ENCODE data around the gene KRT80. TPM values are rescaled to one million over a fixed set of nuclear protein-coding genes. Genes with fewer than 3 reads are reported as not detected.

KRT80 gene
- total RNA-seq, 1 donor from 2014 or later = 2.7 TPM

GRCh38 chr12:52123487-52124186, 68.2 kb downstream of the KRT80 start:
- H3K27me3 Mint-ChIP-seq (ENCODE audit: low read depth) = peaks cover 17% of the 10 kb centered on the region
- peaks cover 7% of the 10 kb centered on the region for H3K4me1 Mint-ChIP-seq
- no peak for DNase-seq (ENCODE audit: low spot score in 2 of 2, unreplicated experiment in 2 of 2)
- H3K4me3 Mint-ChIP-seq = no peak overlapping the region
- H3K9me3 Mint-ChIP-seq = no peaks in the 10 kb centered on the region
- H3K36me3 Mint-ChIP-seq = no peaks in the 10 kb centered on the region
- TF ChIP-seq CTCF (IDR thresholded peaks at IDR 0.05; ENCODE audit: unreplicated experiment) = no peak
- H3K27ac Mint-ChIP-seq = no peak overlapping the region

GRCh38 chr12:52122904-52123303, 68.9 kb downstream of the KRT80 start:
- Mint-ChIP-seq H3K9me3 (no peaks in the 10 kb centered on the region), H3K36me3 (no peaks in the 10 kb centered on the region), H3K4me1 (peaks cover 7% of the 10 kb centered on the region), H3K27ac (no peak overlapping the region), H3K27me3 (ENCODE audit: low read depth) (peaks cover 17% of the 10 kb centered on the region), H3K4me3 (no peak overlapping the region)
- TF ChIP-seq CTCF (IDR thresholded peaks at IDR 0.05; ENCODE audit: unreplicated experiment) = no peak
- no peak for DNase-seq (ENCODE audit: low spot score in 2 of 2, unreplicated experiment in 2 of 2)

GRCh38 chr12:52122540-52122871, 69.3 kb downstream of the KRT80 start:
- H3K4me3 Mint-ChIP-seq = no peak overlapping the region
- no peak for TF ChIP-seq CTCF (IDR thresholded peaks at IDR 0.05; ENCODE audit: unreplicated experiment)
- DNase-seq (ENCODE audit: low spot score in 2 of 2, unreplicated experiment in 2 of 2) = no peak
- peaks cover 7% of the 10 kb centered on the region for H3K4me1 Mint-ChIP-seq
- H3K27me3 Mint-ChIP-seq (ENCODE audit: low read depth) = peaks cover 17% of the 10 kb centered on the region
- H3K36me3 Mint-ChIP-seq = no peaks in the 10 kb centered on the region
- no peaks in the 10 kb centered on the region for H3K9me3 Mint-ChIP-seq
- H3K27ac Mint-ChIP-seq = no peak overlapping the region

GRCh38 chr12:52121824-52122539, 69.8 kb downstream of the KRT80 start:
- DNase-seq (ENCODE audit: low spot score in 2 of 2, unreplicated experiment in 2 of 2) = peak; percentile 55 to 83
- peaks cover 20% of the 10 kb centered on the region for H3K27me3 Mint-ChIP-seq (ENCODE audit: low read depth)
- peak; percentile 85 for TF ChIP-seq CTCF (IDR thresholded peaks at IDR 0.05; ENCODE audit: unreplicated experiment)
- peaks cover 7% of the 10 kb centered on the region for H3K4me1 Mint-ChIP-seq
- H3K36me3 Mint-ChIP-seq = no peaks in the 10 kb centered on the region
- no peak overlapping the region for H3K27ac Mint-ChIP-seq
- no peaks in the 10 kb centered on the region for H3K9me3 Mint-ChIP-seq
- no peak overlapping the region for H3K4me3 Mint-ChIP-seq

GRCh38 chr12:52120951-52121823, 70.6 kb downstream of the KRT80 start:
- no peak overlapping the region for H3K4me3 Mint-ChIP-seq
- TF ChIP-seq CTCF (IDR thresholded peaks at IDR 0.05; ENCODE audit: unreplicated experiment) = no peak
- H3K27me3 Mint-ChIP-seq (ENCODE audit: low read depth) = peaks cover 27% of the 10 kb centered on the region
- DNase-seq (ENCODE audit: low spot score in 2 of 2, unreplicated experiment in 2 of 2) = no peak
- H3K27ac Mint-ChIP-seq = no peak overlapping the region
- no peaks in the 10 kb centered on the region for H3K9me3 Mint-ChIP-seq
- H3K4me1 Mint-ChIP-seq = peaks cover 14% of the 10 kb centered on the region
- H3K36me3 Mint-ChIP-seq = no peaks in the 10 kb centered on the region

All from mesothelial cell of epicardium (in vitro differentiated cells).